Inflammatory macrophage (primary cell): ENCODE data around the gene TCF3.

Experiments
- DNase-seq, 2 donors: peaks; one replicate each; pipeline ENCODE4 v3.0.0-alpha.2; 2020 to 2022

TCF3 gene

DNA sequence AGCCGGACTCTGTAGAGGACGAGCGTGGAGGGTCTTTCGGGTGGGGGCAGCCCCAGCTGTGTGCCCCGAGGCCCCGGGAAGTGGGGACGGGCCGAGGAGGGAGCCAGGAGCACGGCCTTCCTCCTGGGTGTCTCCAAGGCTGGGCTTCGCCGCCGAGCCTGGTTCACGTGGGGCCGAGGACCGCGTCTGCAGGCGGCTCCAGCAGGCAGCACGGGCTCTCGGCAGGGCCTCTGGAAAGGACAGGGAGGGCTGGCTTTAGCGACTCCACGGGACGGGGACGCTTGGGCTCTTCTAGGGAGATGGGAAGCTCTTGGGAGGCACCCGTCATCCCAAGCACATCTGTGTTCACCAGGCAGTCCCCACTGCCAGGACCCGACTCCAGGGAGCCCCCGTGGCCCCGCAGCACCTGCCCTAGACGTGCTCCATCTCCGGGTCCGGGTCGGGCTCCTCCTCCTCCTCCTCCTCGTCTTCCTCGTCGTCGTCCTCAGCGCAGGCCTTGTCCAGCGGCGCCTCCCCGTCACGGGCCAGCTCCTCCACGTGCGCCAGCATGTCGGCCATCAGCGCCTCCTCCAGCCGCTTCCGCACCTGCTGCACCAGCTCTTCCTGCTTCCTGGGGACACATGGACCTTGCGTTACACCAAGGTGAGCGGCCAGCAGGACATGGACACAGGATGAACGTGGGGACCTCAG lies 74.3 kb downstream of the TCF3 start:
- no peak for DNase-seq

DNA sequence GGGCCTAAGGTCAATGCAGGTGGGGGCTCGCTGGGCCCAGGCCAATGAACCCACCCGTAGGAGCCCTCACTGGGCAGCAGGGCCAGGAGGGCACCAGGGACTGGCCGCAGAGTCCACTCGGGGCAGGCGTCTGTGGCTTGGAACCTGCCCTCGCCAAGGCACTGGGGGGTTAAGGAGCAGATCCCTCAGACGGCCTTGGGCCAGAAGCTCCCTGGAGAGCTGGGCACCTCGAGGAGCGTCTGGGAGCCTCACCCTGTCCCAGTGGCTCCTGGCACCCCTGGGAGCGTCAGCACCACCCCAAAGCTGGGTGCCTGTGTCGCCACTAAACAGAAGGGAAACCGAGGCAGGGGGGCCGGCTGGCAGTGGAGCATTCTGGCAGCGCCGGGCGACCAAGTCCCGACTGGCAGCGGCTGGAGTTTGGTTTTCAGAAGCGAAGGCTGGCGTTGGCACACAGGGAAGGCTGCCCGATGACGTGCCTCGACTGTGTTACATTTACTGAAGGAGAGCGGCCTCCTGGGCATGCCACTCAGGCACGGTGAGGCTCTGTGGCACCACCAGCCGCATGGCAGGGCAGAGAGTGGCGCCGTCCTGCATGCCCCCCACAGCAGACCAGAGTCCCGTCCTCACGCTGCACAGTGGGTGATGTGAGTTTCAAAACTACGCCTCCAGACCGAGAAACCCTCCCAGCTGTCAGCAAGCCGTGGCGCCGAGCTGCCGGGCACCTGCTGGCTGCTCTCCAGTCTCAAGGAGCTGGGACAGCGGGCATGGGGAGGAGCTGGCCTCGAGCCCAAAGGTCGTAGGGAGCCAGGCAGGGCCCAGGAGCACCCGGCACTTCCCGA lies 75.1 kb downstream of the TCF3 start:
- no peak for DNase-seq

DNA sequence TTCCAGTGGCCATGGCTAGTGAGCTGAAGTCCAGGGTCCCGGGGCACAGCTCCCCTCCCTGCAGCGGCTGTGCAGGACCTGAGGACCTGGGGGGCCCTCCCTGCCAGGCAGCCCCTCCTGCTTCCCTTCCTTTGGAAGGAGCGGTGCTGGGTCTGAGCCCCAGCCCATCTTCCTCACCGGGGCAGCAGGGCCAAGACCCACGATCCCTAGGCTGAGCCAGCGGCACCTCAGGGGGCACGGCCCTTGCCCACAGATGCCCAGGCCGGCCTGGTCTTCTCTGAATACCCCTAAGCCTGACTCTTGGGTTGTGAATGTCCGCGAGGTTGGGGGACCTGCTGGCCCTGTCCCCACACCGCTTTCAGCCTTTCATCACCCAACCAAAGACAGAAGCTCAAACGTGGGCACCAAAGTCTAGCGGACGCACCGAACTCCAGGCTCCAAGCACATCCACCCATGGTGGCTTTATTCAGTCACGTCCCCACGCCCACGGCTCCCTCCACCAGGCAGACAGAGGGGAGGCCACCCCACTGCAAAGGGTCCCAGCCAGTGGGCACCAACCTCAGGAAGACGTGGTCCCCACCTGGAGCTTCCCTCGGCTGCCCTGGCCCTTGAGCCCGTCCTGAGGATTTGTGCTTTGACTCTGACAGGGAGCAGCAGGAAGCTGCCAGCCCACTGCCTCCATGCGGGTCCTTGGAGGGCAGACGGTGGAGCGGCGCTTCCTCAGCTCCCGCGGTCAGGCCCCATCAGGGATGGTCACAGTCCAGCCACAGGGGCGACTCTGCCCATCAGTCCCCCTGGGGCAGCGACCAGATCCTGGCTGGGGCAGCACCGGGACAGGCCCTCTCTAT lies 75.9 kb downstream of the TCF3 start:
- no peak for DNase-seq

DNA sequence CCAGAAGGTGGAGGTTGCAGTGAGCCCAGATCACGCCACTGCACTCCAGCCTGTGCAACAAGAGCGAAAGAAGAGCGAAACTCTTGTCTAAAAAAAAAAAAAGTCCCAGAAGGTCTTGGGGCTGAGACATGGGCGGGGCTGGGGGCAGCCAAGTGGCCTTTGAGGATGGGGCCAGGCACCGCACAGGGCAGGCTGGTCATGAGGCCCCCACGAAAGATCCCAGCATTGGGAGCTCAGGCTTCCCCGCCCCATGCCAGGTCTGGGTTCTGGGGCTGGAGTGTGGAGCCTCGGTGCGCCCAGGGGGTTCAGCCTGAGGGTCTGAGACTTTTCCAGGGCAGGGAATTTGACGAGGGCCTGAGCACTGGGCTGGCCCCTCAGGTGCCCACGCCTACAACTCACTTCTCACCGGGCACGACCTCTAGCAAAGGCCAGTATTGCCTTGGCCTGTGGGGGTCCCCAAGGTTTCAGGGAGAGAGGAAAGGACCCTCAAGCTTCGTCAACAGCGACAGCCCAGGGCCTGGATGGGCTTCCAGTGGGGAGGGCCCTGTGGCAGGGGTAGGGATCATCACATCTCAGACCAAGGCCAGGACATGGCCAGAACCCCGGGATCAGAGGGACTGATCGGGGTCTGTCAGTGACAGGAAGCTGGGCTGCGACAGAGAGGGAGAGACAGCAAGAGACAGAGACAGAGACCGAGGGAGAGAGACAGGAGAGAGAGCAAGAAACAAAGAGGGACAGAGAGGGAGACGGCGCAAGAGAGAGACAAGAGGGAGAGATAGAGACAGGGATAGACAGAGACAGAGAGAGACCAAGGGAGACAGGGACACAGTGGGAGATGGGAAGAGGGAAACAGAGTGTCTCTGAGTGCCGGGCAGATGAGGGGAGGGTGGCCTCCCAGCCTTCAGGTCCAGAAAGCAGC lies 76.8 kb downstream of the TCF3 start:
- DNase-seq = no peak

DNA sequence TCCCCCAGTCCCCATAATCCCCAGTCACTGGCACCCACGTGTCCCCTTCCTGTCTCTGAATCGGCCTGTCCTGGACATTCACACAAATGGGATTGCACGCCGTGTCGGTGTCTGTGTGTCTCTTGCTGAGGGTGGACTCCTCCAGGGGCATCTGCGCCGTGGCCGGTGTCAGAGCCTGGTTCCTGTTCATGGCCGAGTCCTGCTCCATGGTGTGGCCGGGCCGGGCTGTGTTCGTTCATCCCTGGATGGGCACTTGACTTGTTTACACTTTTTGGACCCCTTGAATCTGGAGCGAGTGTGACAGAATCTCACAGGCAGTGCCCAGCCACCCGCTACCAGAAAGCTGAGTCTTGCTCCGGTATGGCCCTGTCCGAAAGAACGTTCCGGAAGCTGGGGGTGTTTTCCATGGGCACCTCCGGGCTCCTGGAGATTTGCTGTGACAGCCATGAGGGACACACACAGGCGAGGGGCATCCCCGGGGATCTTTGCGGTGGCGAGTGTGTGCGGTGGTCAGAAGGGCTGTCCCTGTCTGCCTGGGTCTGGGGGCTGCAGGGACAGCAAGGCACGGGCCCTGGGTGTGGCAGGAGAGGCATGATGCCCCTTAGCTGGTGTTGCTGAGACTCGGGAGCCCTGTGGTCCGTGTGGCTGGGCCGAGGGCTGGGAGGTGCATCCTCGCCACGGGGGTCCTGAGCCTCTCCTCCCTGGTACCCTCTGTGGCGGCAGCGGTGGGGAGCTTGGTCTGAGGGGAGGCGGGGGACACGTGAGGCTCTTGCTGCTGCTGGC lies 77.9 kb downstream of the TCF3 start:
- DNase-seq = no peak

DNA sequence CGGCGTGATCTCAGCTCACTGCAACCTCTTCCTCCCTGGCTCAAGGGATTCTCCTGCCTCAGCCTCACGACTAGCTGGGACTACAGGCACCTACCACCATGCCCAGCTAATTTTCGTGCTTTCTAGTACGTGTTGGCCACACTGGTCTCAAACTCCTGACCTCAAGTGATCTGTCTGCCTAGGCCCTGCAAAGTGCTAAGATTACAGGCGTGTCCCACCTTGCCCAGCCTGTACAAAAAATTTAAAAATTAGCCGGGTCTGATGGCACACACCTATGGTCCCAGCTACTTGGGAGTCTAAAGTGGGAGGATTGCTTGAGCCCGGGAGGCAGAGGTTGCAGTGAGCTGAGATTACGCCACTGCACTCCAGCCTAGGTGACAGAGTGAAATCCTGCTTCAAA lies 79.6 kb downstream of the TCF3 start:
- no peak for DNase-seq

DNA sequence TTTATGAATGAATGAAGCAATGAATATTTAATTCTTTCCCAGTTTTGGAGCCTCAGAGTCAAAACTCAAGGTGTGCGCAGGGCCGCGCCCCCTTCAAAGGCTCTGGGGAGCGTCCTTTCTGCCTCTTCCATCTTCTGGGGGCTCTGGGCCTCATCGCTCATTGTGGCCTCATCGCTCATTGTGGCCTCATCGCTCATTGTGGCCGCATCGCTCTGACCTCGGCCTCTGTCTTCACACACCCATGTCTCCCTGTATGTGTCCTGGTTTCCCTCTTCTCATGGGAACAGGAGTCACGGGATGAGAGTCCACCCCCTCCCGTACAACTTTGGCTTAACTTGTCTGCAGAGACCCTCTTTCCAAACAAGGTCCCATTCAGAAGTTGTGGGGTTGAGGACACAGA lies 81.1 kb downstream of the TCF3 start:
- no peak for DNase-seq

DNA sequence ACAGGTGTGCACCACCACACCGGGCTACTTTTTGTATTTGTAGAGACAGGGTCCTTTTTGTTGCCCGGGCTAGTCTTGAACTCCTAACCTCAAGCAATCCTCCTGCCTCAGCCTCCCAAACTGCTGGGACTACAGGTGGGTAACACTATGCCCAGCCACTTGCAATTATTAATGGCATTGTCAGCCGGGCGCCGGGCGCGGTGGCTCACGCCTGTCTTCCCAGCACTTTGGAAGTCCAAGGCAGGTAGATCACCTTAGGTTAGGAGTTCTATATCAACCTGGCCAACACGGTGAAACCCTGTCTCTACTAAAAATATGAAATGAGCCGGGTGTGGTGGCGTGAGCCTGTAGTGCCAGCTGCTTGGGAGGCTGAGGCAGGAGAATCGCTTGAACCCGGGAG lies 81.6 kb downstream of the TCF3 start:
- DNase-seq = no peak

DNA sequence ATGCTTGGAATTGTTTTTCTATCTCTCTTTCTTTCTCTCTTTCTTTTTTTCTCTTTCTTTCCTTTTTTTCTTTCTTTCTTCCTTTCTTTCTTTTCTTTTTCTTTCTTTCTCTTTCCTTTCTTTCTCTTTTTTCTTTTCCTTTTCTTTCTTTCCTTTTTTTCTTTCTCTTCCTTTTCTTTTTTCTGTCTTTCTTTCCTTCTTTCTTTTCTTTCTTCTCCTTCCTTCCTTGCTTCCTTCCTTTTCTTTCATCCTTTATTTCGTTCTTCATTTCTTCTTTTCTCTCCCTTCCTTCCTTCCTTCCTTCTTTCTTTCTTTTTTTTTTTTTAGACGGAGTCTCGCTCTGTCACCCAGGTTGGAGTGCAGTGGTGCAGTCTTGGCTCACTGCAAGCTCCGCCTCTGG lies 82.4 kb downstream of the TCF3 start:
- no peak for DNase-seq

DNA sequence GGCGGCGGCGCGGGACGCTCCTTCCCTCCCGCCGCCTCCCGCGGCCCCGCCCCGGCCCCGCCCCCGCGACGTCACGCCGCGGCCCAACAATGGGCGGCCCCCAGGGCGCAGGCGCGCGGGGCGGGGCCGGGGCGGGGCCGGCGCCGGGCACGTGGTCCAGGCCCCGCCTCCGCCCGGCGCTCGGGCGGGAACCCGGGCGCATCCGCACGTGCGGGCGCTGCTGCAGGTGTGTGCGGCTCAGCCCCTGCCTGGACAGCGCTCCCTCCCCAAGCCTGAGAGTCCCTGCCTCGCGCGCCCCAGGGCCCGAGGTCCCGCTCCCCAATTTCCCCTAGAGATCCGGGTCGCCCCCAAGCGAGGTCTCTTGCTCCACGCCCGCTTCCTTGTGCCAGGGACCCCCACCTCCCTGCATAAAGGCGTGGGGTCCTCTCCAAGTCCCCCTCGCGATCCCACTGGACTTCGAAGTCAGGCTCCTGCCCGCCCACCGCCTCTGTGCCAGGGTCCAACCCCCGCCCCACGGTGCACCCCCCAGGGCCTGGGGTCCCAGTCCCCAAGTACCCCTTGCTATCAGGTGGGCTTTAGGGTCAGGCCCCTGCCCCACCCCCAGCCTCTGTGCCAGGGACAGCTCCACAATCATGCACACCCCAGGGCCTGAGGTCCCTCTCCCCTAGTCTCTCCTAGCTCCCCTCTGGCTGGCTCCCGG lies 83.9 kb downstream of the TCF3 start, which contains the start of gene MEX3D:
TSS of gene MEX3D (minus strand) at position 6 of the 700 bp plus-strand sequence. CDS start 267 bp downstream, outside the sequence.
- peak; percentile 68 to 88 for DNase-seq

DNA sequence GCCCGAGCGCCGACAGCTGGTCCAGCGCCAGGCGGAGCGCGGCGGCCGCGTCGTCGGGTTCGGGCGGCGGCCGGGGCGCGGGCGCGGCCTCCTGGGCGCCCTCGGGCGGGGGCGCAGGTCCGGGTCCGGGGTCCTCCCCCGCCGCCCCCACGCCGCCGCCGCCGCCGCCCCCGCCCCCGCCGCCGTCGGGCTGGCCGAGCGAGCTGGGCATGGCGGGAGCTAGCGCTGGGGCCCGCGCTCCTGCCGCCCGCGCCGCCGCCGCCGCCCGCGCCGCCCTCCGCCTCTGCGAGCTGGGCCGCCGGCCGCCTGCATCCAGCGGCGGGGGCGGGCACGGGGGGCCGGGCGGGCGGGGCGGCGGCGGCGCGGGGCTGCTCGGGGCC lies 84.6 kb downstream of the TCF3 start:
- no peak for DNase-seq

DNA sequence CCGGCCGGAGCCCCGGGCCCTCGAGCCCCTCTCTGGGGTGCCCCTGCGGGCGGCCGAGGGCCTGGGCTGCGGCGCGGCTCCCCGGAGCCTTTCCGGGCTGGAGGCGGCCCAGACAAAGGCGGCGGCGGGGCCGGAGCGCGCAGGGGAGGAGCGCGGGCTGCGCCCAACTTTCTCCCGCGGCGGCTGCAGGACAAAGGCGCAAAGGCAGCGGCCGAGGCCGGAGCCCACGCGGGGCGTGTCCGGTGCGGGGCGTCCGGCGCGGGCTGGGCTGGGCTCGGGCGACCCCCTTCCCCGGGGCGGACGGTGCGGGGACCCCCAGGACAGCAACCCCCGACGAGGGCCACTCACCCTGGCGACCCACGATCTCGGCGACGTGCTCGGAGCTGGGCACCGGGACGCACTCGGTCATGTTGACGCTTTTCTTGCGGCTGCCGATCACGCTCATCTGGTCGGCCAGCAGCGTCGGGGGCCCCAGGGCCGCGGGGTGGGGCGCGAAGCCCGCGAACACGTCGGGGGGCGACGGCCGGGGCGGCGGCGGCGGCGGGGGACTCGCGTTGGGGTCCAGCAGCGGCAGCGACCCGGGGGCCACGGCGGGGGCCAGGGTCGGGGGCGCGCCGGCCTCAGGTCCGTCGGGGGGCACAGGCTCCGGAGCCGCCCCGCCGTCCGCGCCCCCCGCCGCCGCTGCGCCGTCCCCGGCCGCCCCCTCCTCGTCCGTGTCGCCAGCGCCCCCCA lies 85.1 kb downstream of the TCF3 start:
- peak in 1 of 2 donors; percentile 27 for DNase-seq

DNA sequence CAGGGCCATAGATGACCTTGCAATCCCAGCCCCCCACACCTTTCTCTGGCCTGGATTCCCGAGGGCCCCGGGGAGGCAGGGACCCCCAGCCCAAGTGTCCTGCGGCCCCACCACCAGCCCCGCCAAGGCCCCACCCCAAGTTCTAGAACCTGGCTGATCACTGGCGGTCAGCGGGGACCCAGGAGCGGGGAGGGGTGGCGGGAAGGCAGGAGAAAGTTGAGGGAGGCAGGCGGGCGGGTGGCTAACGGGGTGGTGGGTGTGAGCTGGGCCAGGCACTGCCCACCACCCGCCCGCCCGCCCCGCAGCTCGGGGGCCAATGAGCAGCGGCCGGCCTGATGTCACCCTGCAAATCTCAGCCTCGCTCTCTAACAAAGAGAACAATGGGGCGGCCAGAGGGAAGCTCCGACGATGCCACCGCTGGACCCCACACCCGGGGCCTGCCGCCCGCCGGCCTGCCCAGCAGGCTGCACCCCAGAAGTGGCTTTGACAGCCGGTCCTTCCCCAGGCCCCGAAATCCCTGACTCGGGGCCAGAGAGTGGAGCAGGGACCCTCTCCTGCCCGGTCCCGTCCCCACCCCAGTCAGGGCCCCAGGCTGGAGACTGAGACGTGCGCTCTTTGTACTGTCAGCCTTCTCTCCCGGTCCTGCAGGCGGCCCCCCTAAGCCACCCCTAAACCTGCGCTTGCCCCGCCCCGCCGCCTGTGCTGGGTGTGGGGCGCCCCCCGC lies 85.9 kb downstream of the TCF3 start:
- DNase-seq = no peak

DNA sequence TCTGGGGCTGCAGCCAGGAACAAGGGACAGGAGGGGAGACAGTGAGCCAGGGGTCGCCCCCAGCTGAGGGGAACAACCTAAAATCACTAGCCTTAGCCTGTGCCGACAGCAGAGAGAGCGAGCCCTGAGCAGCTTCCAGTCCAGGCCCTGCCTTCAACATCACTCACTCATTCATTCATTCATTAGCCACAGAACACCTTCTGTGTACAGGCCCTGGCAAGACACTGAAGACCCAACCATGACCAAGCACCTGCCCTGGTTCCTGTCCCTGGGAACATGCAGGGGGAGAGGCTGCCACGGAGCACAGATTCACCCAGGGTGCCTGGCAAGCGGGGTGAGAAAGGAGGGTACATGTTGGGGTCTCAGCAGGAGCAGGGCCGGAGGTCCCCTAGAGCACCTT lies 89.2 kb downstream of the TCF3 start:
- DNase-seq = no peak

DNA sequence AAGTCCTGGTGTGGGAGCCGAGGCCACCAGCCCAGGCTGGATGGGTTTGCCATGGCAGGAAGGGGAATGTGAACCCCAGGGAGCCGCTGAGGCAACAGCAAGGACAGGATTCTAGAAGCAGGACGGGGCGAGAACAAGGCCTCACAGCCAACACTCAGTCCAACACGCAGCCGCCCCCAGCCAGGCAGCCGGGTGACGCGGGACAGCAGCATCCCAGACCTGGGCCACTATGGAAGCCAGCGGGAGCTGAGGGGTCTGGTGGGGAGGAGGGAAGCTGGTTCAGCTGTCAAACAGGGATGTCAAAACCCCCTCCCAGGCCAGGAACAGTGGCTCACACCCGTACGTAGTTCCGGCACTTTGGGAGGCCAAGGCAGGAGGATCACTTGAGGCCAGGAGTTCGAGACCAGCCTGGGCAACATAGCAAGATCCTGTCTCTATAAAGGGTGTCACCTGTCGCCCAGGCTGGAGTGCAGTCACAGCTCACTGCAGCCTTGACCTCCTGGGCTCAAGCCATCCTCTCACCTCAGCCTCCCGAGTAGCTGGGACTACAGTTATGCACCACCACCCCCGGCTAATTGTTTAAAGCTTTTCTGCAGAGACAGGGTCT lies 91.1 kb downstream of the TCF3 start:
- no peak for DNase-seq

DNA sequence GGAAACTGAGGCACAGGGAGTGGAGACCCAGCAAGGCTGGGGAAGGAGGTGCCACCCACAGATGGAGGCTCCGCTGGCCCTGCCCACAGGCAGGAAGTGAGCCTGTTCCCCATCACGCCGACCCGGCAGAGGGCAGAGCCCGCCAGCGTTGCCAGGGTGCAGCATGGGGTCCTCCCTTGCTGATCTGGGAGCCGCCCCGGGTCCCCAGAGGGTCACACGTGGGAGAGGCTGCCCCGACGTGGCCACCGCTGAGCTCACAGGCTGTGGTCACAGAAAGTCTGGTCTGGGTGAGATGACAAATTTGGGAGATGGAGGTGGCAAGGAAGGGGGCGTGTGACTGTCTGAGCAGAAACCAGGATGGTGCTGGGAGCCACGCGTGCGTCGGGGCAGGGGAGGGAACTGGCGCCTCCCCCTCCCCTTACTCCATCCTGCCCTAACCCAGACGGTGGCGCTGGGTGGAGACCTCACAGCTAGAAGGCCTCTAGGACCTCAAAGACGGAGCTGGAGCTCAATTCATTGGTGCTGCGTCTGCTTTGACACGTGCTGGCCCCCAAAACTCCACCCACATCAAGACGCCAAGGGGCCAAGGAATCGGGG lies 92.0 kb downstream of the TCF3 start:
- peak in 1 of 2 donors; percentile 2 for DNase-seq
